Measurements from ENCODE around the gene ZFYVE28.
A peak's percentile ranks its signal among the peaks of the same experiment; 100 is the strongest.

Gene ZFYVE28

GRCh38 chr4:2396781-2397368 is 21.6 kb downstream of the ZFYVE28 start:
- Histone ChIP-seq H3K27me3 (ENCODE audit: control insufficient read depth, insufficient read depth, low read length) (no peaks in the 10 kb centered on the region), H3K27ac (ENCODE audit: low read length) (no peak overlapping the region), H3K4me1 (ENCODE audit: control insufficient read depth, insufficient read depth, low read length) (peaks cover 2% of the 10 kb centered on the region; the same call in 1 of the 2 replicates), H3K36me3 (ENCODE audit: control insufficient read depth, insufficient read depth, low read length) (no peaks in the 10 kb centered on the region), H3K4me3 (ENCODE audit: low read length) (no peak overlapping the region), H3K9me3 (ENCODE audit: control insufficient read depth, insufficient read depth, low read length) (no peaks in the 10 kb centered on the region)
- no CpG with 5 or more reads among the region's 21 CpGs for WGBS (ENCODE audit: insufficient coverage, insufficient read length)
- no peak for DNase-seq (ENCODE audit: low read depth, low spot score)

- H3K27me3 ChIP-seq (ENCODE audit: control insufficient read depth, insufficient read depth, low read length): no peaks in the 10 kb centered on the region
- H3K4me1 ChIP-seq (ENCODE audit: control insufficient read depth, insufficient read depth, low read length): peaks cover 6% of the 10 kb centered on the region
- no peaks in the 10 kb centered on the region for H3K36me3 ChIP-seq (ENCODE audit: control insufficient read depth, insufficient read depth, low read length)
- H3K27ac ChIP-seq (ENCODE audit: low read length): no peak overlapping the region
- DNase-seq (ENCODE audit: low read depth, low spot score): no peak
- no CpG with 5 or more reads among the region's 9 CpGs for WGBS (ENCODE audit: insufficient coverage, insufficient read length)
- no peaks in the 10 kb centered on the region for H3K9me3 ChIP-seq (ENCODE audit: control insufficient read depth, insufficient read depth, low read length)
- H3K4me3 ChIP-seq (ENCODE audit: low read length): no peak overlapping the region
Observed at GRCh38 chr4:2395584-2395983, 22.9 kb downstream of the ZFYVE28 start.

GRCh38 chr4:2395038-2395437 is 23.4 kb downstream of the ZFYVE28 start:
- no peak overlapping the region for H3K27ac ChIP-seq (ENCODE audit: low read length)
- no CpG with 5 or more reads among the region's 9 CpGs for WGBS (ENCODE audit: insufficient coverage, insufficient read length)
- no peaks in the 10 kb centered on the region for H3K9me3 ChIP-seq (ENCODE audit: control insufficient read depth, insufficient read depth, low read length)
- H3K4me1 ChIP-seq (ENCODE audit: control insufficient read depth, insufficient read depth, low read length): peaks cover 6% of the 10 kb centered on the region
- no peak overlapping the region for H3K4me3 ChIP-seq (ENCODE audit: low read length)
- H3K36me3 ChIP-seq (ENCODE audit: control insufficient read depth, insufficient read depth, low read length): no peaks in the 10 kb centered on the region
- DNase-seq (ENCODE audit: low read depth, low spot score): no peak
- H3K27me3 ChIP-seq (ENCODE audit: control insufficient read depth, insufficient read depth, low read length): no peaks in the 10 kb centered on the region

GRCh38 chr4:2394528-2394927 is 23.9 kb downstream of the ZFYVE28 start:
- Histone ChIP-seq H3K27ac (ENCODE audit: low read length) (no peak overlapping the region), H3K4me3 (ENCODE audit: low read length) (no peak overlapping the region), H3K27me3 (ENCODE audit: control insufficient read depth, insufficient read depth, low read length) (no peaks in the 10 kb centered on the region), H3K36me3 (ENCODE audit: control insufficient read depth, insufficient read depth, low read length) (no peaks in the 10 kb centered on the region), H3K4me1 (ENCODE audit: control insufficient read depth, insufficient read depth, low read length) (peaks cover 7% of the 10 kb centered on the region), H3K9me3 (ENCODE audit: control insufficient read depth, insufficient read depth, low read length) (no peaks in the 10 kb centered on the region)
- WGBS (ENCODE audit: insufficient coverage, insufficient read length): no CpG with 5 or more reads among the region's 17 CpGs
- DNase-seq (ENCODE audit: low read depth, low spot score): no peak

GRCh38 chr4:2393353-2394270 is 24.8 kb downstream of the ZFYVE28 start:
- WGBS (ENCODE audit: insufficient coverage, insufficient read length): no CpG with 5 or more reads among the region's 28 CpGs
- no peak for DNase-seq (ENCODE audit: low read depth, low spot score)
- Histone ChIP-seq H3K4me3 (ENCODE audit: low read length) (peak overlapping the region; percentile 7; the same call in 1 of the 2 replicates), H3K27ac (ENCODE audit: low read length) (no peak overlapping the region), H3K36me3 (ENCODE audit: control insufficient read depth, insufficient read depth, low read length) (no peaks in the 10 kb centered on the region), H3K27me3 (ENCODE audit: control insufficient read depth, insufficient read depth, low read length) (no peaks in the 10 kb centered on the region), H3K9me3 (ENCODE audit: control insufficient read depth, insufficient read depth, low read length) (no peaks in the 10 kb centered on the region), H3K4me1 (ENCODE audit: control insufficient read depth, insufficient read depth, low read length) (peaks cover 7% of the 10 kb centered on the region)

GRCh38 chr4:2390784-2391421 is 27.5 kb downstream of the ZFYVE28 start:
- whole genome bisulfite sequencing (ENCODE audit: insufficient coverage, insufficient read length): no CpG with 5 or more reads among the region's 20 CpGs
- peaks cover 7% of the 10 kb centered on the region for H3K4me1 ChIP-seq (ENCODE audit: control insufficient read depth, insufficient read depth, low read length)
- no peaks in the 10 kb centered on the region for H3K27me3 ChIP-seq (ENCODE audit: control insufficient read depth, insufficient read depth, low read length)
- no peaks in the 10 kb centered on the region for H3K9me3 ChIP-seq (ENCODE audit: control insufficient read depth, insufficient read depth, low read length)
- no peak overlapping the region; the same call in 1 of the 2 replicates for H3K4me3 ChIP-seq (ENCODE audit: low read length)
- no peaks in the 10 kb centered on the region for H3K36me3 ChIP-seq (ENCODE audit: control insufficient read depth, insufficient read depth, low read length)
- DNase-seq (ENCODE audit: low read depth, low spot score): no peak
- no peak overlapping the region for H3K27ac ChIP-seq (ENCODE audit: low read length)

- no peak for DNase-seq (ENCODE audit: low read depth, low spot score)
- H3K27ac ChIP-seq (ENCODE audit: low read length): no peak overlapping the region
- H3K36me3 ChIP-seq (ENCODE audit: control insufficient read depth, insufficient read depth, low read length): no peaks in the 10 kb centered on the region
- H3K4me1 ChIP-seq (ENCODE audit: control insufficient read depth, insufficient read depth, low read length): peaks cover 7% of the 10 kb centered on the region
- H3K27me3 ChIP-seq (ENCODE audit: control insufficient read depth, insufficient read depth, low read length): no peaks in the 10 kb centered on the region
- WGBS (ENCODE audit: insufficient coverage, insufficient read length): no CpG with 5 or more reads among the region's 9 CpGs
- no peaks in the 10 kb centered on the region for H3K9me3 ChIP-seq (ENCODE audit: control insufficient read depth, insufficient read depth, low read length)
- no peak overlapping the region for H3K4me3 ChIP-seq (ENCODE audit: low read length)
Observed at GRCh38 chr4:2390146-2390545, 28.3 kb downstream of the ZFYVE28 start.

GRCh38 chr4:2389691-2390090 is 28.8 kb downstream of the ZFYVE28 start:
- H3K27me3 ChIP-seq (ENCODE audit: control insufficient read depth, insufficient read depth, low read length): no peaks in the 10 kb centered on the region
- no peak for DNase-seq (ENCODE audit: low read depth, low spot score)
- no peak overlapping the region for H3K4me3 ChIP-seq (ENCODE audit: low read length)
- WGBS (ENCODE audit: insufficient coverage, insufficient read length): no CpG with 5 or more reads among the region's 9 CpGs
- H3K4me1 ChIP-seq (ENCODE audit: control insufficient read depth, insufficient read depth, low read length): peaks cover 7% of the 10 kb centered on the region
- H3K27ac ChIP-seq (ENCODE audit: low read length): no peak overlapping the region
- H3K36me3 ChIP-seq (ENCODE audit: control insufficient read depth, insufficient read depth, low read length): no peaks in the 10 kb centered on the region
- no peaks in the 10 kb centered on the region for H3K9me3 ChIP-seq (ENCODE audit: control insufficient read depth, insufficient read depth, low read length)

- no peak overlapping the region for H3K27ac ChIP-seq (ENCODE audit: low read length)
- no peaks in the 10 kb centered on the region for H3K36me3 ChIP-seq (ENCODE audit: control insufficient read depth, insufficient read depth, low read length)
- no peaks in the 10 kb centered on the region for H3K27me3 ChIP-seq (ENCODE audit: control insufficient read depth, insufficient read depth, low read length)
- no peak overlapping the region for H3K4me3 ChIP-seq (ENCODE audit: low read length)
- no CpG with 5 or more reads among the region's 9 CpGs for WGBS (ENCODE audit: insufficient coverage, insufficient read length)
- H3K4me1 ChIP-seq (ENCODE audit: control insufficient read depth, insufficient read depth, low read length): peaks cover 7% of the 10 kb centered on the region
- no peak for DNase-seq (ENCODE audit: low read depth, low spot score)
- no peaks in the 10 kb centered on the region for H3K9me3 ChIP-seq (ENCODE audit: control insufficient read depth, insufficient read depth, low read length)
Observed at GRCh38 chr4:2388429-2389182, 29.8 kb downstream of the ZFYVE28 start.

- Histone ChIP-seq H3K27ac (ENCODE audit: low read length) (no peak overlapping the region), H3K27me3 (ENCODE audit: control insufficient read depth, insufficient read depth, low read length) (no peaks in the 10 kb centered on the region), H3K4me3 (ENCODE audit: low read length) (no peak overlapping the region), H3K9me3 (ENCODE audit: control insufficient read depth, insufficient read depth, low read length) (no peaks in the 10 kb centered on the region), H3K36me3 (ENCODE audit: control insufficient read depth, insufficient read depth, low read length) (no peaks in the 10 kb centered on the region), H3K4me1 (ENCODE audit: control insufficient read depth, insufficient read depth, low read length) (peaks cover 6% of the 10 kb centered on the region; the same call in 1 of the 2 replicates)
- no CpG with 5 or more reads among the region's 12 CpGs for WGBS (ENCODE audit: insufficient coverage, insufficient read length)
- no peak for DNase-seq (ENCODE audit: low read depth, low spot score)
Observed at GRCh38 chr4:2387829-2388228, 30.6 kb downstream of the ZFYVE28 start.

Data from iPS DF 6.9 (cell line).